H9 (cell line): ENCODE results near the gene KRTAP12-3. TPM values are rescaled to one million over a fixed set of nuclear protein-coding genes. Genes with fewer than 3 reads are reported as not detected.

ENCODE experiments used
- DNase-seq: peaks from one replicate; pipeline ENCODE4 v3.0.0-alpha.2; 2017
- H2AFZ ChIP-seq: one replicate; pipeline ENCODE4 v1.6.1; 2013; ENCODE audit warnings: mild to moderate bottlenecking, low read length, control low read depth, moderate library complexity
- H2AK5ac ChIP-seq: 2 replicates; pipeline ENCODE4 v1.6.1; 2013; ENCODE audit warnings: low read length, control low read depth, mixed read lengths; ENCODE audit not compliant: insufficient read length
- H2BK120ac ChIP-seq: one replicate; pipeline ENCODE4 v1.6.1; 2013; ENCODE audit warnings: low read depth, mild to moderate bottlenecking, low read length, control low read depth, inconsistent platforms; ENCODE audit not compliant: poor library complexity, severe bottlenecking
- H2BK12ac ChIP-seq: 2 replicates; pipeline ENCODE4 v1.6.1; 2013; ENCODE audit warnings: low read length, control low read depth, mixed read lengths, low read depth; ENCODE audit not compliant: insufficient read length
- H2BK15ac ChIP-seq: 2 replicates; pipeline ENCODE4 v1.6.1; 2013; ENCODE audit warnings: low read depth, low read length, control low read depth
- H2BK20ac ChIP-seq: one replicate; pipeline ENCODE4 v1.6.1; 2013; ENCODE audit warnings: low read depth, mild to moderate bottlenecking, low read length, control low read depth, inconsistent platforms; ENCODE audit not compliant: poor library complexity, severe bottlenecking
- H2BK5ac ChIP-seq: 2 replicates; pipeline ENCODE4 v1.6.1; 2013; ENCODE audit warnings: low read length, control low read depth, mixed read lengths; ENCODE audit not compliant: insufficient read length
- H3K14ac ChIP-seq: 2 replicates; pipeline ENCODE4 v1.6.1; 2013; ENCODE audit warnings: low read length, control low read depth; ENCODE audit not compliant: insufficient read depth
- H3K18ac ChIP-seq: 2 replicates; pipeline ENCODE4 v1.6.1; 2013; ENCODE audit warnings: low read depth, mild to moderate bottlenecking, mixed read lengths, low read length, control low read depth; ENCODE audit not compliant: insufficient read length
- H3K23ac ChIP-seq: 2 replicates; pipeline ENCODE4 v1.6.1; 2013; ENCODE audit warnings: low read length, control low read depth, mixed read lengths, low read depth; ENCODE audit not compliant: insufficient read length
- H3K23me2 ChIP-seq: 2 replicates; pipeline ENCODE4 v1.6.1; 2013; ENCODE audit warnings: low read depth, mild to moderate bottlenecking, mixed read lengths, low read length, control low read depth; ENCODE audit not compliant: insufficient read length, poor library complexity, severe bottlenecking
- H3K27ac ChIP-seq: 2 replicates; pipeline ENCODE4 v1.5.1; 2013; ENCODE audit warnings: low read length, control low read depth, mixed read lengths, low read depth; ENCODE audit not compliant: insufficient read length
- H3K27me3 ChIP-seq: 2 replicates; pipeline ENCODE4 v1.6.1; 2013; ENCODE audit warnings: low read length, control low read depth, inconsistent platforms; ENCODE audit not compliant: insufficient read depth
- H3K4ac ChIP-seq: 2 replicates; pipeline ENCODE4 v1.6.1; 2013; ENCODE audit warnings: low read depth, mild to moderate bottlenecking, control low read depth, inconsistent platforms, low read length, moderate library complexity
- H3K4me1 ChIP-seq: 2 replicates; pipeline ENCODE4 v1.6.1; 2013; ENCODE audit warnings: low read length, control low read depth, inconsistent platforms; ENCODE audit not compliant: insufficient read depth
- H3K4me2 ChIP-seq: 2 replicates; pipeline ENCODE4 v1.6.1; 2013; ENCODE audit warnings: low read length, control low read depth, mixed read lengths; ENCODE audit not compliant: insufficient read length, insufficient read depth
- H3K56ac ChIP-seq: 2 replicates; pipeline ENCODE4 v1.6.1; 2013; ENCODE audit warnings: low read depth, mild to moderate bottlenecking, mixed read lengths, low read length, control low read depth; ENCODE audit not compliant: insufficient read length
- H3K79me1 ChIP-seq: 2 replicates; pipeline ENCODE4 v1.6.1; 2013; ENCODE audit warnings: low read depth, mild to moderate bottlenecking, moderate library complexity, low read length, control low read depth, inconsistent platforms; ENCODE audit not compliant: insufficient read depth, poor library complexity, severe bottlenecking
- H3K79me2 ChIP-seq: 2 replicates; pipeline ENCODE4 v1.6.1; 2013; ENCODE audit warnings: low read length, control low read depth, inconsistent platforms; ENCODE audit not compliant: insufficient read depth
- H3K9ac ChIP-seq: 2 replicates; pipeline ENCODE4 v1.6.1; 2013; ENCODE audit warnings: low read length, control low read depth, mixed read lengths; ENCODE audit not compliant: insufficient read length; ENCODE audit errors: extremely low read depth
- H3K9me3 ChIP-seq: one replicate; pipeline ENCODE4 v1.6.1; 2013; ENCODE audit warnings: low read depth, low read length, inconsistent platforms; ENCODE audit not compliant: control insufficient read depth
- H3T11ph ChIP-seq: one replicate; pipeline ENCODE4 v1.6.1; 2013; ENCODE audit warnings: mild to moderate bottlenecking, low read length, control low read depth, inconsistent platforms
- H4K20me1 ChIP-seq: one replicate; pipeline ENCODE4 v1.6.1; 2013; ENCODE audit not compliant: control insufficient read depth, insufficient read length, insufficient read depth
- H4K5ac ChIP-seq: 2 replicates; pipeline ENCODE4 v1.6.1; 2013; ENCODE audit warnings: low read depth, mild to moderate bottlenecking, mixed read lengths, low read length, control low read depth; ENCODE audit not compliant: insufficient read length
- H4K8ac ChIP-seq: replicated peaks from 2 replicates; pipeline ENCODE4 v1.6.1; 2013; ENCODE audit warnings: low read length, control low read depth, mixed read lengths, low read depth; ENCODE audit not compliant: insufficient read length
- H4K91ac ChIP-seq: 2 replicates; pipeline ENCODE4 v1.6.1; 2013; ENCODE audit warnings: low read depth, mild to moderate bottlenecking, moderate library complexity, mixed read lengths, low read length, control low read depth; ENCODE audit not compliant: insufficient read length
- H3K27ac Mint-ChIP-seq, 3 experiments: 2 replicates in 2 of 3; 3 replicates in 1 of 3; pipeline ENCODE4 v1.8.0; 2020 to 2021; ENCODE audit warnings: mixed read lengths in 3 of 3, mild to moderate bottlenecking in 1 of 3, moderate library complexity in 1 of 3
- H3K27me3 Mint-ChIP-seq: 2 replicates; pipeline ENCODE4 v1.8.0; 2021; ENCODE audit warnings: low read depth, mild to moderate bottlenecking, moderate library complexity, mixed read lengths
- H3K36me3 Mint-ChIP-seq, 3 experiments: 2 replicates in 2 of 3; 3 replicates in 1 of 3; pipeline ENCODE4 v1.8.0; 2020 to 2021; ENCODE audit warnings: low read depth in 3 of 3, mixed read lengths in 3 of 3; ENCODE audit not compliant: insufficient read depth in 1 of 3
- H3K4me1 Mint-ChIP-seq, 2 experiments: 2 replicates each; pipeline ENCODE4 v1.8.0; 2020; ENCODE audit warnings: mixed read lengths in 2 of 2
- H3K4me3 Mint-ChIP-seq, 2 experiments: 2 replicates in 1 of 2; 3 replicates in 1 of 2; pipeline ENCODE4 v1.8.0; 2020 to 2021; ENCODE audit warnings: mild to moderate bottlenecking in 2 of 2, mixed read lengths in 2 of 2, moderate library complexity in 1 of 2
- H3K9me3 Mint-ChIP-seq, 2 experiments: 2 replicates in 1 of 2; 3 replicates in 1 of 2; pipeline ENCODE4 v1.8.0; 2020; ENCODE audit warnings: mild to moderate bottlenecking in 2 of 2, mixed read lengths in 2 of 2, moderate library complexity in 1 of 2
- WGBS: extraction: QIAGEN DNeasy Blood & Tissue Kit; methylation state at CpG from one replicate; pipeline ENCODE4 v1.1.7; 2013; ENCODE audit warnings: missing lambda C conversion rate, low lambda C conversion rate, mixed read lengths; ENCODE audit not compliant: insufficient read length; ENCODE audit errors: extremely low coverage; 5-methylcytosine and 5-hydroxymethylcytosine counted together
- long read RNA-seq: library from polyadenylated mRNA; unstranded; transcript quantifications from one replicate; pipeline ENCODE4 v2.0.0, GENCODE V29; 2020
- total RNA-seq: library from RNA; stranded (reverse); gene quantifications from 2 replicates; pipeline ENCODE4 v1.2.1, GENCODE V29; 2021
- TF ChIP-seq, protein P1 (sequence below): fragments of 200-600 bp; sonication (generic); conservative IDR thresholded peaks from 3 replicates; pipeline ENCODE4 v1.8.0; 2021; ENCODE audit warnings: antibody characterized with exemption, mild to moderate bottlenecking

KRTAP12-3 gene, protein sequence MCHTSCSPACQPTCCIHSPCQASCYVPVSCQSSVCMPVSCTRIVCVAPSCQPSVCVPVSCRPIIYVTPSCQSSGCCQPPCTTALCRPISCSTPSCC
- not detected in 2 replicates for total RNA-seq
- long read RNA-seq, result 0 reads

DNA sequence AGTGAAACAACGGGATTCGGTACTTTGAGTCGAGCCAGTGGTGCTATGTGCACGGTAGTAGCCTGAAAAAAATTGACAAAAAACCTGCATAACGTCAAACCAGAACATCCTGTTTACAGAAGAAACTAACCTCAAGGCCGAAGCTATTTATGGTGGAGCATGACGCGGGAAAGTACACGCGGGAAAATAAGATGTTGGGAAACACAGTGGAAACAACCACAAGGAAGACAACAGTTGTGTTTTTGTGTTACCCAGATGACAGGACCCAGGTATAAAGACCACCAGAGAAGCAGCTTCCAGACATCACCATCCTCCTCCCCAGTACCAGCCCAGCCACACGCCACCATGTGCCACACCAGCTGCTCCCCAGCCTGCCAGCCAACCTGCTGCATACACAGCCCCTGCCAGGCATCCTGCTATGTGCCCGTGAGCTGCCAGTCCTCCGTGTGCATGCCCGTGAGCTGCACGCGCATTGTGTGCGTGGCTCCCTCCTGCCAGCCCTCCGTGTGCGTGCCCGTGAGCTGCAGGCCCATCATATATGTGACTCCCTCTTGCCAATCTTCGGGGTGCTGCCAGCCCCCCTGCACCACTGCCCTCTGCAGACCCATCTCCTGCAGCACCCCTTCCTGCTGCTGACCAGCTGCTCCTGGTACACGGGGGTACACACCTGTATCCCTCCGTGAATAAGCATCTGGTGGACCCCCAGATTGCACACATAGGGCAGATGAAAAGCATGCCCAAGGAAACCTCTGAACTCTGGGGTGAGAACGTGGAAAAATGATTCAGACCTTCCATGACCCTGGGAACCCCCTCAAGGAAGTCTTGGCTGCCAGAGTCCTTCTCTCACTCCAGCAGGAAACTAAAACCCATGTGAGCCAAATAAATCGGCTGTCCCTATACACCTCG lies at the start of gene KRTAP12-3:
Gene KRTAP12-3 (plus strand): TSS at position 298 of the 906 bp plus-strand sequence. CDS start 48 bp downstream, at position 346.
- Histone ChIP-seq H2BK5ac (no peak within 1 kb of the TSS), H3K14ac (no peak within 1 kb of the TSS), H2BK12ac (no peak within 1 kb of the TSS), H4K8ac (no peak within 1 kb of the TSS), H3K4ac (no peak within 1 kb of the TSS), H4K5ac (no peak within 1 kb of the TSS), H3K27ac (no peak within 1 kb of the TSS), H2AFZ (no peak within 1 kb of the TSS), H3K56ac (no peak within 1 kb of the TSS), H3K9me3 (no peaks in the 10 kb centered on the region), H3K4me2 (no peak within 1 kb of the TSS), H2BK15ac (no peak within 1 kb of the TSS), H3K4me1 (no peaks in the 10 kb centered on the region), H3K23me2 (no peaks in the 10 kb centered on the region), H3K79me1 (no peaks in the 10 kb centered on the region), H3K9ac (no peak within 1 kb of the TSS), H4K20me1 (no peaks in the 10 kb centered on the region), H2AK5ac (no peak within 1 kb of the TSS), H3T11ph (no peak within 1 kb of the TSS), H2BK20ac (no peak within 1 kb of the TSS), H3K27me3 (no peaks in the 10 kb centered on the region), H4K91ac (no peak within 1 kb of the TSS), H3K79me2 (no peaks in the 10 kb centered on the region), H3K23ac (no peak within 1 kb of the TSS), H3K18ac (no peak within 1 kb of the TSS), H2BK120ac (no peak within 1 kb of the TSS)
- Mint-ChIP-seq H3K4me3 (no peak within 1 kb of the TSS; a peak in 1 of 5 replicates), H3K27ac (peak within 1 kb of the TSS in 1 of 3 experiments; percentile 28; a peak in 1 of 7 replicates), H3K36me3 (peaks cover 2 to 15% (median 8%) of the 10 kb centered on the region in 3 experiments; a peak in 6 of 7 replicates), H3K4me1 (peaks cover 32 to 41% of the 10 kb centered on the region in 2 experiments), H3K9me3 (peaks cover 12 to 15% of the 10 kb centered on the region in 2 experiments; a peak in 4 of 5 replicates), H3K27me3 (peaks cover 17% of the 10 kb centered on the region)
- no CpG with 5 or more reads among the region's 26 CpGs for WGBS
- TF ChIP-seq, protein P1, sequence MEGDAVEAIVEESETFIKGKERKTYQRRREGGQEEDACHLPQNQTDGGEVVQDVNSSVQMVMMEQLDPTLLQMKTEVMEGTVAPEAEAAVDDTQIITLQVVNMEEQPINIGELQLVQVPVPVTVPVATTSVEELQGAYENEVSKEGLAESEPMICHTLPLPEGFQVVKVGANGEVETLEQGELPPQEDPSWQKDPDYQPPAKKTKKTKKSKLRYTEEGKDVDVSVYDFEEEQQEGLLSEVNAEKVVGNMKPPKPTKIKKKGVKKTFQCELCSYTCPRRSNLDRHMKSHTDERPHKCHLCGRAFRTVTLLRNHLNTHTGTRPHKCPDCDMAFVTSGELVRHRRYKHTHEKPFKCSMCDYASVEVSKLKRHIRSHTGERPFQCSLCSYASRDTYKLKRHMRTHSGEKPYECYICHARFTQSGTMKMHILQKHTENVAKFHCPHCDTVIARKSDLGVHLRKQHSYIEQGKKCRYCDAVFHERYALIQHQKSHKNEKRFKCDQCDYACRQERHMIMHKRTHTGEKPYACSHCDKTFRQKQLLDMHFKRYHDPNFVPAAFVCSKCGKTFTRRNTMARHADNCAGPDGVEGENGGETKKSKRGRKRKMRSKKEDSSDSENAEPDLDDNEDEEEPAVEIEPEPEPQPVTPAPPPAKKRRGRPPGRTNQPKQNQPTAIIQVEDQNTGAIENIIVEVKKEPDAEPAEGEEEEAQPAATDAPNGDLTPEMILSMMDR, result no peak
- DNase-seq, result peak; percentile 16
